ENCODE measurements around the gene DNAJA4. TPM values are rescaled to one million over a fixed set of nuclear protein-coding genes. Genes with fewer than 3 reads are reported as not detected.

Gene DNAJA4
- total RNA-seq, 1 donor from 2014 or later, result 17.9 TPM

GRCh38 chr15:78321041-78321570, 56.7 kb downstream of the DNAJA4 start:
- H3K36me3 ChIP-seq, result no peaks in the 10 kb centered on the region
- no peak overlapping the region for H3K27ac ChIP-seq
- TF ChIP-seq, protein P1, sequence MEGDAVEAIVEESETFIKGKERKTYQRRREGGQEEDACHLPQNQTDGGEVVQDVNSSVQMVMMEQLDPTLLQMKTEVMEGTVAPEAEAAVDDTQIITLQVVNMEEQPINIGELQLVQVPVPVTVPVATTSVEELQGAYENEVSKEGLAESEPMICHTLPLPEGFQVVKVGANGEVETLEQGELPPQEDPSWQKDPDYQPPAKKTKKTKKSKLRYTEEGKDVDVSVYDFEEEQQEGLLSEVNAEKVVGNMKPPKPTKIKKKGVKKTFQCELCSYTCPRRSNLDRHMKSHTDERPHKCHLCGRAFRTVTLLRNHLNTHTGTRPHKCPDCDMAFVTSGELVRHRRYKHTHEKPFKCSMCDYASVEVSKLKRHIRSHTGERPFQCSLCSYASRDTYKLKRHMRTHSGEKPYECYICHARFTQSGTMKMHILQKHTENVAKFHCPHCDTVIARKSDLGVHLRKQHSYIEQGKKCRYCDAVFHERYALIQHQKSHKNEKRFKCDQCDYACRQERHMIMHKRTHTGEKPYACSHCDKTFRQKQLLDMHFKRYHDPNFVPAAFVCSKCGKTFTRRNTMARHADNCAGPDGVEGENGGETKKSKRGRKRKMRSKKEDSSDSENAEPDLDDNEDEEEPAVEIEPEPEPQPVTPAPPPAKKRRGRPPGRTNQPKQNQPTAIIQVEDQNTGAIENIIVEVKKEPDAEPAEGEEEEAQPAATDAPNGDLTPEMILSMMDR (IDR thresholded peaks at IDR 0.05), result no peak
- DNase-seq (peak; percentile 52), ATAC-seq (no peak)
- no peaks in the 10 kb centered on the region for H3K9me3 ChIP-seq
- intact Hi-C loops (cut with DNase I), result no loop called here
- no peak overlapping the region for H3K4me3 ChIP-seq
- peaks cover 4% of the 10 kb centered on the region for H3K4me1 ChIP-seq
- no peaks in the 10 kb centered on the region for H3K27me3 ChIP-seq

DNA sequence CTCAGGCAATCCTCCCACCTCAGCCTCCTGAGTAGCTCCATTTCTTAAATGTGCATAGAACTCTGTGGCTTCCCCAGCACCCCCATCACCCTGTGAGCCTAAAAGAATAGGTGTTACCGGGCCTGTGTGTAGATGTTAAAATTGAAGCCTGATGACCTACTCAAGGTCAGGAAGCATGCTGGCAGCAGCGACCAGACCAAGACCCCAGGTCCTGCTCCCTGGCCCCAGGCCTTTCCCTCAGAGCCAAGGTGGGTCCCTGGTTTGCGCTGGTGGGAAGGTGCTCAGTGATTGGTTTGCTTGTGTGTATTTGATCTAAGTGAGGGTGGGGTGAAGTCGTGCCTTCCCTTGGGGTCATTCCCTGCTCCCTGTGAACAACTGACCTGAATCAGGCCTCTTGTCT, 57.4 kb downstream of the DNAJA4 start:
- no peak overlapping the region for H3K27ac ChIP-seq
- no peaks in the 10 kb centered on the region for H3K27me3 ChIP-seq
- no peak overlapping the region for H3K4me3 ChIP-seq
- ATAC-seq (no peak), DNase-seq (no peak)
- peaks cover 4% of the 10 kb centered on the region for H3K4me1 ChIP-seq
- no peaks in the 10 kb centered on the region for H3K36me3 ChIP-seq
- intact Hi-C loops (cut with DNase I), result no loop called here
- no peaks in the 10 kb centered on the region for H3K9me3 ChIP-seq
- TF ChIP-seq, protein P1 (IDR thresholded peaks at IDR 0.05), result no peak

GRCh38 chr15:78322243-78322642, 57.9 kb downstream of the DNAJA4 start:
- Histone ChIP-seq H3K4me3 (no peak overlapping the region), H3K4me1 (peaks cover 4% of the 10 kb centered on the region), H3K27ac (no peak overlapping the region), H3K36me3 (no peaks in the 10 kb centered on the region), H3K9me3 (no peaks in the 10 kb centered on the region), H3K27me3 (no peaks in the 10 kb centered on the region)
- TF ChIP-seq, protein P1 (IDR thresholded peaks at IDR 0.05), result no peak
- DNase-seq, result peak; percentile 54
- intact Hi-C loops (cut with DNase I), result no loop called here
- peak; percentile 46 for ATAC-seq

- intact Hi-C loops (cut with DNase I), result no loop called here
- Histone ChIP-seq H3K36me3 (no peaks in the 10 kb centered on the region), H3K27ac (no peak overlapping the region), H3K4me3 (no peak overlapping the region), H3K4me1 (peaks cover 4% of the 10 kb centered on the region), H3K9me3 (no peaks in the 10 kb centered on the region), H3K27me3 (no peaks in the 10 kb centered on the region)
- DNase-seq, result no peak
- TF ChIP-seq, protein P1 (IDR thresholded peaks at IDR 0.05), result no peak
- no peak for ATAC-seq
Observed at GRCh38 chr15:78322724-78323521, 58.6 kb downstream of the DNAJA4 start.

- ATAC-seq, result no peak
- no peaks in the 10 kb centered on the region for H3K27me3 ChIP-seq
- peaks cover 4% of the 10 kb centered on the region for H3K4me1 ChIP-seq
- intact Hi-C loops (cut with DNase I), result no loop called here
- TF ChIP-seq, protein P1 (IDR thresholded peaks at IDR 0.05), result no peak
- no peak overlapping the region for H3K4me3 ChIP-seq
- H3K36me3 ChIP-seq, result no peaks in the 10 kb centered on the region
- DNase-seq, result no peak
- H3K9me3 ChIP-seq, result no peaks in the 10 kb centered on the region
- H3K27ac ChIP-seq, result no peak overlapping the region
Observed at GRCh38 chr15:78323693-78324092, 59.3 kb downstream of the DNAJA4 start.

Measured in upper lobe of right lung (tissue), 1 donor.